ENCODE data around the gene ANO7.

ANO7 gene

GRCh38 chr2:241244368-241244767, 55.9 kb downstream of the ANO7 start:
- H3F3A ChIP-seq (ENCODE audit: insufficient read depth, low read length) = no peaks in the 10 kb centered on the region
- no peaks in the 10 kb centered on the region for H3K4me1 ChIP-seq (ENCODE audit: insufficient read depth, low read length, severe bottlenecking)
- no peak overlapping the region for H3K27ac ChIP-seq (ENCODE audit: low read depth, low read length, poor library complexity, severe bottlenecking)
- H3K4me3 ChIP-seq (ENCODE audit: low read depth, low read length, poor library complexity, severe bottlenecking) = no peak overlapping the region
- no peak overlapping the region for H2AFZ ChIP-seq (ENCODE audit: low read length)
- H3K9me2 ChIP-seq (ENCODE audit: low read depth, low read length) = no peaks in the 10 kb centered on the region
- H4K20me1 ChIP-seq (ENCODE audit: insufficient read depth, low read length) = no peaks in the 10 kb centered on the region
- no peaks in the 10 kb centered on the region for H3K9me3 ChIP-seq (ENCODE audit: low read length)
- H3K27me3 ChIP-seq (ENCODE audit: insufficient read depth, low read length) = no peaks in the 10 kb centered on the region
- no peak overlapping the region for H3K4me2 ChIP-seq (ENCODE audit: low read length)
- H3K9ac ChIP-seq (ENCODE audit: low read length) = no peak overlapping the region
- no peak for TF ChIP-seq EZH2 (IDR thresholded peaks at IDR 0.05; ENCODE audit: borderline replicate concordance, low read length)
- no peak for TF ChIP-seq CTCF (IDR thresholded peaks at IDR 0.05; ENCODE audit: low read length)
- H3K79me2 ChIP-seq (ENCODE audit: insufficient read depth, low read length) = no peaks in the 10 kb centered on the region
- peaks cover 85% of the 10 kb centered on the region for H3K36me3 ChIP-seq (ENCODE audit: insufficient read depth, low read length)

GRCh38 chr2:241248289-241248688, 59.8 kb downstream of the ANO7 start:
- Histone ChIP-seq H3K36me3 (ENCODE audit: insufficient read depth, low read length) (peaks cover 87% of the 10 kb centered on the region), H4K20me1 (ENCODE audit: insufficient read depth, low read length) (no peaks in the 10 kb centered on the region)

GRCh38 chr2:241248897-241249296, 60.4 kb downstream of the ANO7 start:
- no peak overlapping the region for H3K27ac ChIP-seq (ENCODE audit: low read depth, low read length, poor library complexity, severe bottlenecking)
- no peaks in the 10 kb centered on the region for H3K9me3 ChIP-seq (ENCODE audit: low read length)
- no peaks in the 10 kb centered on the region for H3K9me2 ChIP-seq (ENCODE audit: low read depth, low read length)
- no peaks in the 10 kb centered on the region for H4K20me1 ChIP-seq (ENCODE audit: insufficient read depth, low read length)
- no peak overlapping the region for H3K9ac ChIP-seq (ENCODE audit: low read length)
- H3K4me3 ChIP-seq (ENCODE audit: low read depth, low read length, poor library complexity, severe bottlenecking) = no peak overlapping the region
- H3K4me1 ChIP-seq (ENCODE audit: insufficient read depth, low read length, severe bottlenecking) = no peaks in the 10 kb centered on the region
- no peaks in the 10 kb centered on the region for H3K79me2 ChIP-seq (ENCODE audit: insufficient read depth, low read length)
- H2AFZ ChIP-seq (ENCODE audit: low read length) = no peak overlapping the region
- H3F3A ChIP-seq (ENCODE audit: insufficient read depth, low read length) = no peaks in the 10 kb centered on the region
- no peak overlapping the region for H3K4me2 ChIP-seq (ENCODE audit: low read length)
- TF ChIP-seq EZH2 (IDR thresholded peaks at IDR 0.05; ENCODE audit: borderline replicate concordance, low read length) = no peak
- TF ChIP-seq CTCF (IDR thresholded peaks at IDR 0.05; ENCODE audit: low read length) = no peak
- H3K27me3 ChIP-seq (ENCODE audit: insufficient read depth, low read length) = no peaks in the 10 kb centered on the region
- peaks cover 87% of the 10 kb centered on the region for H3K36me3 ChIP-seq (ENCODE audit: insufficient read depth, low read length)

More at GRCh38 chr2:241248289-241248688, 59.8 kb downstream of the ANO7 start:
- H3K9me3 ChIP-seq (ENCODE audit: low read length) = no peaks in the 10 kb centered on the region
- H3K4me1 ChIP-seq (ENCODE audit: insufficient read depth, low read length, severe bottlenecking) = no peaks in the 10 kb centered on the region
- no peaks in the 10 kb centered on the region for H3K27me3 ChIP-seq (ENCODE audit: insufficient read depth, low read length)
- no peaks in the 10 kb centered on the region for H3F3A ChIP-seq (ENCODE audit: insufficient read depth, low read length)
- no peaks in the 10 kb centered on the region for H3K9me2 ChIP-seq (ENCODE audit: low read depth, low read length)
- no peak for TF ChIP-seq EZH2 (IDR thresholded peaks at IDR 0.05; ENCODE audit: borderline replicate concordance, low read length)
- no peak for TF ChIP-seq CTCF (IDR thresholded peaks at IDR 0.05; ENCODE audit: low read length)
- no peak overlapping the region for H2AFZ ChIP-seq (ENCODE audit: low read length)
- no peak overlapping the region for H3K4me2 ChIP-seq (ENCODE audit: low read length)
- H3K9ac ChIP-seq (ENCODE audit: low read length) = no peak overlapping the region
- no peaks in the 10 kb centered on the region for H3K79me2 ChIP-seq (ENCODE audit: insufficient read depth, low read length)
- no peak overlapping the region for H3K4me3 ChIP-seq (ENCODE audit: low read depth, low read length, poor library complexity, severe bottlenecking)
- H3K27ac ChIP-seq (ENCODE audit: low read depth, low read length, poor library complexity, severe bottlenecking) = no peak overlapping the region
